AG04450 (cell line): ENCODE data around the gene ALPG. TPM values are rescaled to one million over a fixed set of nuclear protein-coding genes. Genes with fewer than 3 reads are reported as not detected.

Experiments used
- CTCF ChIA-PET: fragments of 300-600, 350-600 bp; formaldehyde crosslinking; extraction: SDS; loops from one replicate; lab custom pipeline; 2022; ENCODE audit warnings: antibody characterized with exemption, inconsistent platforms; lab: Charles Lee
- POLR2A ChIA-PET: fragments of 350-600 bp; formaldehyde crosslinking; extraction: SDS; loops from one replicate; lab custom pipeline; 2021; ENCODE audit warnings: antibody characterized with exemption, inconsistent platforms; lab: Yijun Ruan, JAX
- DNase-seq: peaks from one replicate; pipeline ENCODE4 v3.0.0-alpha.2; 2011; ENCODE audit warnings: low read depth, low spot score
- H3K27ac ChIP-seq: one replicate; pipeline ENCODE4 v1.5.1; 2012; ENCODE audit warnings: low read depth, low read length, control low read depth
- H3K27me3 ChIP-seq: one replicate; pipeline ENCODE4 v1.6.0; 2012; ENCODE audit warnings: low read length; ENCODE audit not compliant: control insufficient read depth, insufficient read depth
- H3K4me3 ChIP-seq: 2 replicates; pipeline ENCODE4 v1.5.1; 2011; ENCODE audit warnings: mild to moderate bottlenecking, low read depth, low read length, control low read depth
- H3K9me3 ChIP-seq: 2 replicates; pipeline ENCODE4 v1.5.1; 2012; ENCODE audit warnings: low read length; ENCODE audit not compliant: control insufficient read depth, insufficient read depth
- polyA plus RNA-seq: library from polyadenylated mRNA; depleted of rRNA; stranded (reverse); fragments of >200 nt; gene quantifications from 2 replicates; pipeline ENCODE4 v1.2.3, GENCODE V29; 2011
- TF ChIP-seq, protein P1 (sequence below): IDR thresholded peaks from 2 replicates; pipeline ENCODE4 v1.5.1; 2011; ENCODE audit warnings: low read depth, low read length, control low read depth, inconsistent platforms

The ALPG gene
- polyA plus RNA-seq, 1 experiment: not detected

- Histone ChIP-seq H3K9me3 (peaks cover 14% of the 10 kb centered on the region), H3K27me3 (peaks cover 57% of the 10 kb centered on the region), H3K4me3 (peak overlapping the region; percentile 17; the same call in 1 of the 2 replicates), H3K27ac (no peak overlapping the region)
- TF ChIP-seq, protein P1, sequence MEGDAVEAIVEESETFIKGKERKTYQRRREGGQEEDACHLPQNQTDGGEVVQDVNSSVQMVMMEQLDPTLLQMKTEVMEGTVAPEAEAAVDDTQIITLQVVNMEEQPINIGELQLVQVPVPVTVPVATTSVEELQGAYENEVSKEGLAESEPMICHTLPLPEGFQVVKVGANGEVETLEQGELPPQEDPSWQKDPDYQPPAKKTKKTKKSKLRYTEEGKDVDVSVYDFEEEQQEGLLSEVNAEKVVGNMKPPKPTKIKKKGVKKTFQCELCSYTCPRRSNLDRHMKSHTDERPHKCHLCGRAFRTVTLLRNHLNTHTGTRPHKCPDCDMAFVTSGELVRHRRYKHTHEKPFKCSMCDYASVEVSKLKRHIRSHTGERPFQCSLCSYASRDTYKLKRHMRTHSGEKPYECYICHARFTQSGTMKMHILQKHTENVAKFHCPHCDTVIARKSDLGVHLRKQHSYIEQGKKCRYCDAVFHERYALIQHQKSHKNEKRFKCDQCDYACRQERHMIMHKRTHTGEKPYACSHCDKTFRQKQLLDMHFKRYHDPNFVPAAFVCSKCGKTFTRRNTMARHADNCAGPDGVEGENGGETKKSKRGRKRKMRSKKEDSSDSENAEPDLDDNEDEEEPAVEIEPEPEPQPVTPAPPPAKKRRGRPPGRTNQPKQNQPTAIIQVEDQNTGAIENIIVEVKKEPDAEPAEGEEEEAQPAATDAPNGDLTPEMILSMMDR: no peak
- ChIA-PET POLR2A (interaction anchor here (0.6 kb wide), 1 partner anchor 12 kb away, joined by 5 read pairs; no protein-coding TSS in a partner anchor), CTCF (no interaction called here)
- no peak for DNase-seq
These were observed 12.0 kb downstream of the ALPG start for GRCh38 chr2:232418466-232419244.

- CTCF ChIA-PET: no interaction called here
- H3K27ac ChIP-seq: no peak overlapping the region
- peaks cover 62% of the 10 kb centered on the region for H3K27me3 ChIP-seq
- no peak overlapping the region for H3K4me3 ChIP-seq
- TF ChIP-seq, protein P1: no peak
- POLR2A ChIA-PET: interaction anchor here (0.6 kb wide), 1 partner anchor 11 kb away, joined by 5 read pairs; no protein-coding TSS in a partner anchor
- H3K9me3 ChIP-seq: peaks cover 14% of the 10 kb centered on the region
- no peak for DNase-seq
These were observed 12.8 kb downstream of the ALPG start for GRCh38 chr2:232419245-232420072.

GRCh38 chr2:232420073-232420454 is 13.4 kb downstream of the ALPG start:
- ChIA-PET POLR2A (no interaction called here), CTCF (no interaction called here)
- TF ChIP-seq, protein P1: no peak
- no peak overlapping the region for H3K27ac ChIP-seq
- H3K9me3 ChIP-seq: peaks cover 14% of the 10 kb centered on the region
- DNase-seq: no peak
- H3K4me3 ChIP-seq: no peak overlapping the region
- peaks cover 62% of the 10 kb centered on the region for H3K27me3 ChIP-seq

GRCh38 chr2:232420463-232421188 is 14.0 kb downstream of the ALPG start:
- H3K9me3 ChIP-seq: peaks cover 14% of the 10 kb centered on the region
- no peak for DNase-seq
- peaks cover 66% of the 10 kb centered on the region for H3K27me3 ChIP-seq
- no peak overlapping the region for H3K4me3 ChIP-seq
- CTCF ChIA-PET: no interaction called here
- POLR2A ChIA-PET: no interaction called here
- TF ChIP-seq, protein P1: no peak
- H3K27ac ChIP-seq: no peak overlapping the region
